SK-N-MC (cell line): ENCODE measurements around the gene SNX25.

Source experiments
- DNase-seq: peaks from one replicate; pipeline ENCODE4 v3.0.0-alpha.2; 2011; ENCODE audit warnings: low read depth, low spot score
- H3K27ac ChIP-seq: fragments of 200-600 bp; sonication (generic); 2 replicates; pipeline ENCODE4 v1.5.1; 2016; ENCODE audit warnings: mixed run types
- H3K36me3 ChIP-seq: fragments of 200-600 bp; sonication (generic); 2 replicates; pipeline ENCODE4 v1.6.1; 2017; ENCODE audit warnings: antibody characterized with exemption, low read length, mixed read lengths; ENCODE audit not compliant: insufficient read depth
- H3K4me3 ChIP-seq: fragments of 200-600 bp; sonication (generic); 2 replicates; pipeline ENCODE4 v1.5.1; 2016
- H3K9ac ChIP-seq: fragments of 200-600 bp; sonication (generic); 2 replicates; pipeline ENCODE4 v1.8.0; 2017; ENCODE audit warnings: mixed run types, mixed read lengths; ENCODE audit not compliant: insufficient read length
- H3K9me3 ChIP-seq: fragments of 200-600 bp; sonication (generic); 2 replicates; pipeline ENCODE4 v1.6.1; 2017; ENCODE audit warnings: low read depth, mild to moderate bottlenecking, antibody characterized with exemption, low read length, moderate library complexity, mixed read lengths
- EZH2 ChIP-seq: fragments of 200-600 bp; sonication (generic); IDR thresholded peaks from one replicate; pipeline ENCODE4 v1.6.1; 2017; ENCODE audit warnings: antibody characterized with exemption
- FOXP2 ChIP-seq: optimal IDR thresholded peaks from 2 replicates; pipeline ENCODE3; 2011; ENCODE audit warnings: mild to moderate bottlenecking, moderate library complexity; ENCODE audit not compliant: insufficient read depth; ENCODE audit errors: extremely low read length, control extremely low read depth
- POLR2AphosphoS5 ChIP-seq: IDR thresholded peaks from 2 replicates; pipeline ENCODE4 v1.6.1; 2012; ENCODE audit warnings: mild to moderate bottlenecking, low read depth, low read length, borderline replicate concordance

The SNX25 gene

DNA sequence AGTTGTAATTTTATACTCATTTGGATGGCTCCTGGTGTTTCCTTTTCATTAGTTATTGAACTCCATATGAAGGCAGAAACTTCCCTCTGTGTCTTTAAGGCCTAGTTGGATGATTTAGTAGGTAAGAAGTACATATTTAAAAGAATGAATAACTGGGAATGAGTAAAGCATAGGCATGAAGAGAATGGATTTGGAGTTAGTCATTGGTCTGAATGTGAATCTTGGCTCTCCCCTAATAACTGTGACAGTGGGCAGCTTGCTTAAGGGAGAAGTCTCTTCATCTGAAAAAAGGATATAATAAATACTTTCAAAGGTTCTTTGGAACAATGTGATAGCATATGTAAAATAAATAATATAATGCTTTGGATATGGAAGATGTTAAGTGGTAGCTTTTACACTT is 13.2 kb downstream of the SNX25 start:
- no peak for DNase-seq
- no peak overlapping the region for H3K27ac ChIP-seq
- no peaks in the 10 kb centered on the region for H3K36me3 ChIP-seq
- no peaks in the 10 kb centered on the region for H3K9me3 ChIP-seq
- no peak overlapping the region for H3K9ac ChIP-seq
- no peak overlapping the region for H3K4me3 ChIP-seq
- TF ChIP-seq POLR2AphosphoS5 (no peak), FOXP2 (no peak), EZH2 (no peak)

- no peak for DNase-seq
- H3K27ac ChIP-seq: no peak overlapping the region
- H3K4me3 ChIP-seq: no peak overlapping the region
- no peaks in the 10 kb centered on the region for H3K36me3 ChIP-seq
- H3K9ac ChIP-seq: no peak overlapping the region
- no peak for TF ChIP-seq POLR2AphosphoS5
- no peak for TF ChIP-seq FOXP2
- TF ChIP-seq EZH2: no peak
- H3K9me3 ChIP-seq: no peaks in the 10 kb centered on the region
These were observed 15.2 kb downstream of the SNX25 start for GRCh38 chr4:185224597-185224996.

DNA sequence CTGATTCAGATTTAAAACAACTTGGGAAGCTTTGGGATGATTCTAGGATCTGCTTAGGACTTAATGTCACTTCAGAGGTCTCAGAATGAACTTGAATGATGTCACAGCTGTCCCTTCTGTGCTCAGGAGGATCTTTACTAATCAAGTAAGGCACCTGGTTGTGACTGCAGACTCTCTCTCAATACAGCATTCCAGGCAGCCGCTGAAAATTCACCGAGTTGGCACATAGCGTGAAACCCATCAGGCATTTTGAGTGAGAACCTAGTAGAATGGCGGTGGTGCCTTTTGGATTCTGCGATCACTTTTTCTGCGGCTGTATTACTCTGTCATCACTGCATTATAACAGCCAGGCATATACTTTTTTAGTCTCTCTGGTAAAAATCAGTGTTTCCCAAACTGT is 16.5 kb downstream of the SNX25 start:
- H3K4me3 ChIP-seq: no peak overlapping the region
- H3K9ac ChIP-seq: no peak overlapping the region
- no peak for DNase-seq
- no peaks in the 10 kb centered on the region for H3K36me3 ChIP-seq
- no peaks in the 10 kb centered on the region for H3K9me3 ChIP-seq
- H3K27ac ChIP-seq: no peak overlapping the region
- TF ChIP-seq FOXP2 (no peak), EZH2 (no peak), POLR2AphosphoS5 (no peak)

- TF ChIP-seq POLR2AphosphoS5: no peak
- no peak for TF ChIP-seq FOXP2
- TF ChIP-seq EZH2: no peak
- Histone ChIP-seq H3K4me3 (no peak overlapping the region), H3K36me3 (no peaks in the 10 kb centered on the region), H3K9me3 (no peaks in the 10 kb centered on the region), H3K27ac (no peak overlapping the region), H3K9ac (no peak overlapping the region)
- no peak for DNase-seq
These were observed 17.7 kb downstream of the SNX25 start for GRCh38 chr4:185227131-185227551.

- no peaks in the 10 kb centered on the region for H3K36me3 ChIP-seq
- no peak overlapping the region for H3K4me3 ChIP-seq
- no peak for DNase-seq
- TF ChIP-seq EZH2 (no peak), POLR2AphosphoS5 (no peak), FOXP2 (no peak)
- no peak overlapping the region for H3K27ac ChIP-seq
- H3K9me3 ChIP-seq: no peaks in the 10 kb centered on the region
- no peak overlapping the region for H3K9ac ChIP-seq
These were observed 18.4 kb downstream of the SNX25 start for GRCh38 chr4:185227713-185228278.

DNA sequence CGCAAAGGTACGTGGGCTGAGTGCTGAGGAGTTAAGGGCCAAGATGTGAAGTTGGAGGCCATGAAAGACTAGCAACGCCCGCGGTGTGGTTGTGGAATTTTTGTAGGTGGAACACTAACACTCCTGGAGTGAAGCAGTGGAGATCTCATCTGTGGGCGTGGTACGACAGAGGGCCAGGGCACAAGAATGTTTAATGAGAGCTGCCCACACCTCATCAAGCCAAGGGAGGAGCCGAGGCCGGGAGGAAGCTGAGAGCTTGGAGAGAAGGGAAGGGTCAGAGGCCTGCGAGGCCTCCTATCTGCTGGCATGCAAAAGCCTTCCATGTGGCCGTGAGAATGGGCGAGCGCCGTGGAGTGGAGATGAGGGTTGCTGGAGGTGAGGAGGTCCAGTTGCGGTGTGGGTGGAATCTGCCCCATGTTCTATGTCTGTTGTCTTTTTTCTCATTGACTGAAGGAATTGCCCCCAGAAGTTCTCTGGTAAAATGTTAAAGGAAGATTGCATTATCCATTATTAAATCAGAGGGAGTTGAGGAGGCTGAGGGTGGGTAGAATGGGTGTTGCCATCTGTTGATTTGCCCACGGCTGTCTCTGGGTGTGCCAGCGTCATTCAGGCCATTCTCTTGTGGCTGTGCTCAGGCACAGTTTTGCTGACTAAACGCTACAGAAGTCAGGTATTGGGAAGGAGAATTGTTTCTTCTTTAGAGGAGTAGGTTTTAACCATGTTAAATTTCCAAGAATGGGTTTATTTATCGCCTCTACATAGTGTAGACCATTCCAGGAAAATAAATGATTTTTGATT is 19.8 kb downstream of the SNX25 start:
- no peak for TF ChIP-seq FOXP2
- no peak for TF ChIP-seq EZH2
- no peak for TF ChIP-seq POLR2AphosphoS5
- no peak overlapping the region for H3K27ac ChIP-seq
- no peak overlapping the region for H3K9ac ChIP-seq
- DNase-seq: no peak
- H3K4me3 ChIP-seq: no peak overlapping the region
- H3K36me3 ChIP-seq: no peaks in the 10 kb centered on the region
- no peaks in the 10 kb centered on the region for H3K9me3 ChIP-seq

GRCh38 chr4:185232370-185232769 is 23.0 kb downstream of the SNX25 start:
- H3K4me3 ChIP-seq: no peak overlapping the region
- no peak overlapping the region for H3K9ac ChIP-seq
- TF ChIP-seq EZH2: no peak
- no peak for TF ChIP-seq POLR2AphosphoS5
- no peak for TF ChIP-seq FOXP2
- no peaks in the 10 kb centered on the region for H3K36me3 ChIP-seq
- H3K27ac ChIP-seq: no peak overlapping the region
- no peaks in the 10 kb centered on the region for H3K9me3 ChIP-seq
- DNase-seq: no peak

- TF ChIP-seq FOXP2 (no peak), POLR2AphosphoS5 (no peak), EZH2 (no peak)
- no peak overlapping the region for H3K9ac ChIP-seq
- no peak for DNase-seq
- no peak overlapping the region for H3K27ac ChIP-seq
- H3K36me3 ChIP-seq: no peaks in the 10 kb centered on the region
- no peaks in the 10 kb centered on the region for H3K9me3 ChIP-seq
- no peak overlapping the region for H3K4me3 ChIP-seq
These were observed 25.9 kb downstream of the SNX25 start for GRCh38 chr4:185235119-185235842.
